GM21515 (cell line): ENCODE measurements around the gene UXS1.
"Not testable (repeated sequence)": the region's sequence is repeated elsewhere in the genome, so short reads cannot be mapped to it uniquely, and the experiment has no call there.

ENCODE experiments used
- ATAC-seq: cut with Tn5 transposase; IDR thresholded peaks from one replicate; pipeline ENCODE4 v1.9.1; 2021; ENCODE audit not compliant: unreplicated experiment

Gene UXS1

GRCh38 chr2:106193977-106194778 lies at the start of gene UXS1:
TSS of gene UXS1 (minus strand) at chr2:106194301. CDS start at chr2:106194241, 60 bp downstream.
- peak; percentile 69 for ATAC-seq

DNA sequence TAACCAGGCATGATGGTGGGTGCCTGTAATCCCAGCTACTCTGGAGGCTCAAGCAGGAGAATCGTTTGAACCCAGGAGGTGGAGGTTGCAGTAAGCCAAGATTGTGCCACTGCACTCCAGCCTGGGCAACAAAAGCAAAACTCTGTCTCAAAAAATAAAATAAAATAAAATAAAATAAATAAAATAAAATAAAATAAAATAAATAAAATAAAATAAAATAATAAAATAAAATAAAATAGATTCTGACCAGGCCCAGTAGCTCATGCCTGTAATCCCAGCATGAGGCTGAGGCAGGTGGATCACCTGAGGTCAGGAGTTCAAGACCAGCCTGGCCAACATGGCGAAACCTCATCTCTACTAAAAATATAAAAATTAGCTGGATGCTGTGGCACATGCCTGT lies 45.4 kb upstream of the UXS1 start:
- not testable (repeated sequence) for ATAC-seq

GRCh38 chr2:106235392-106235791 lies 41.3 kb upstream of the UXS1 start:
- ATAC-seq = not testable (repeated sequence)

GRCh38 chr2:106233350-106233706 lies 39.2 kb upstream of the UXS1 start:
- ATAC-seq = no peak

DNA sequence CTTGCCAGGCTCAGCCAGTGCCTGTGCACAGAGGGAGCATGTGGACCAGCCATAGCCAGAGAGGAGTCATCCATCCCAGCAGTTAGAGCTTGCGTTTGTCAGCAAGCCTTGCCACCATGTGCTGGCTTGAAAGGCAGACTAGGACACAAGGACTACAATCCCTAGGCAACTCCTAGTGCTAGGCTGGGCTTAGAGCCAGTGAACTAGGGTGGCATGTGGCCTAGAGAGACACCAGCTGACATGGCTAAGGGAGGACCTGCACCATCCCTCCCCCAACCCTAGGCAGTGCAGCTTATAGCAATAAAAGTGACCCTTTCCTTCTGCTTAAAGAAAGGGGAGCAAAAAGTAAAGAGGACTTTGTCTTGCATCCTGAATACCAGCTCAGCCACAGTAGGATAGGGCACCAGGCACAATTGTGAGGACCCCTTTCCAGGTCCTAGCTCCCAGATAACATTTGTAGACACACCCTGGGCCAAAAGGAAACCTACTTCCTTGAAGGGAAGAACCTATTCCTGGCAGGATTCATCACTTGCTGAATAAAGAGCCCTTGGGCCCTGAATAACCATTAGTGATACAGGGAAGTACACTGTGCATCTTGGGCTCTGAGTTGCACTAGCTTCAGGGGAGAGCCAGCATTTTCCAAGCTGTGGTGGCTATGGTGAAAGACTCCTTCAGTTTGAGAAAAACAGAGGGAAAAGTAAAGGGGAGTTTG lies 38.7 kb upstream of the UXS1 start:
- ATAC-seq = no peak

DNA sequence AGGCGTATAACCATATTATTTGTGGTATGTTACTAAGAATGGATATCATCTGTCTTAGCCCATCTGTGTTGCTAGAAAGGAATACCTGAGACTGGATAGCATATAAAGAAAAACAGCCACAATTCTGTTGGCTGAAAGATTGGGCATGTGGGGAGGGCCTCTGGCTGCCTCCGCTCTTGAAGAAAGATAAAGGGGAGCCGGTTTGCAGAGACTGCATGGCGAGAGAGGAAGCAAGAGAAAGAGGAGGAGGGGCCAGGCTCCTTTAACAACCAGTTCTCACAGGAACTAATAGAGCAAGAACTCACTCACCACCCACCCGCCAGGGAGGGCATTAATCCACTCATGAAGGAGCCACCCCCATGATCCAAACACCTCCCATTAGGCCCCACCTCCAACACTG lies 29.2 kb upstream of the UXS1 start:
- ATAC-seq = no peak

- not testable (repeated sequence) for ATAC-seq
Measured at GRCh38 chr2:106222057-106222456, 28.0 kb upstream of the UXS1 start.

DNA sequence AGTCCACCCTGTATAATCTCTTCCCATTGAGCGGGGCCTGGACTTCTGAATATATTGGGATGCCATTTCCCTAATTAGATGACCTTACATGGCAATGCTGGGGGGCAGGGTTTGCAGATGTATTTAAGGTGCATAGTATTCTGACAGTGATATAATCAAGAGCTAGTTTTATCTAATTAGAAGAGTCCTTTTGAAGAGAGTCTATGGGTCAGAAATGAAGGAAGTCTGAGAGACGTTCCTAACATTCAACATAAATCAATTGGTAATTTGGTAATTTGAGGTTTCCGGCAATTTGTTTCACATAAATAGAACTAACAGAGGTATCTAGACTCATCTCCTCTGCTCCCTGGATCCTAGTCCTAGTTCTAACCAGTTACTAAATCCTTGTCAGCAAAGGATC lies 25.7 kb upstream of the UXS1 start:
- ATAC-seq = no peak

- not testable (repeated sequence) for ATAC-seq
Measured at GRCh38 chr2:106219157-106219556, 25.1 kb upstream of the UXS1 start.

GRCh38 chr2:106208874-106209273 lies 14.8 kb upstream of the UXS1 start:
- no peak for ATAC-seq

DNA sequence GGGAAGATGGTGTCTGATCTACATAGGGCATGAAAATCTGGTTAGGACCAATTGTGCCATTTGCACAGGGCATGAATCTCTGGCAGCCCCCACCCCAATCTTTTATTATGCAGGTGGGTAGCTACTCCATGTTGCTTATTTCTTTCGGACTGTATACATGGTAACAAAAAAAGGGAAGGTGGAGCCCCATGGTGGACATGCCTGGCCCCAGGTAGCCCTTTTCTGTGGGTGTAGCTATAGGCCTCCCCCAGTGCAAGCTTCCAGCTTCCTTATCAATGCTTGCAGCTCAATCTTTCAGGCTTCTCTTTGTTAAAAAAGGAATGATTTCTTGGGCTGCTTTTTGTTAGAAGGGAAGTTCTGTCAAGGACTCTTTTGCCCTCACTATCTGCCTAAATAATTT lies 14.3 kb upstream of the UXS1 start:
- ATAC-seq = no peak

DNA sequence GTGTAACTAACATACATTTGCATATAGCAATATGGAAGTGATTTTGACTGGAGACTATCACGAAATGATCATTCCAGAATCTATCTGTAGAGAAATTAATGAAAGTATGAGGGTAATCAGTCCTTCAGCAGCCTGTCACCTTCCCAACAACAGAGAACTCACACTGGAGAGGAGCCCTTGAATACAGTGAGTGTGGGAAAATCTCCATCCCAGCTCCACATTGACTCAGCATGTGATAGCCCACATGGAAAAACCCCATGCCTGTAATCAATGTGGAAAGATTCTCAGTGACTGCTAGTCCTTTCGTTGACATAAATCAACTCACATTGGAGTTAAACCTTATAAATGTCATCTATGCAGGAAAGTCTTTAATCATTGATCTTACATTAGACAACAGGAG lies 13.1 kb upstream of the UXS1 start:
- no peak for ATAC-seq

DNA sequence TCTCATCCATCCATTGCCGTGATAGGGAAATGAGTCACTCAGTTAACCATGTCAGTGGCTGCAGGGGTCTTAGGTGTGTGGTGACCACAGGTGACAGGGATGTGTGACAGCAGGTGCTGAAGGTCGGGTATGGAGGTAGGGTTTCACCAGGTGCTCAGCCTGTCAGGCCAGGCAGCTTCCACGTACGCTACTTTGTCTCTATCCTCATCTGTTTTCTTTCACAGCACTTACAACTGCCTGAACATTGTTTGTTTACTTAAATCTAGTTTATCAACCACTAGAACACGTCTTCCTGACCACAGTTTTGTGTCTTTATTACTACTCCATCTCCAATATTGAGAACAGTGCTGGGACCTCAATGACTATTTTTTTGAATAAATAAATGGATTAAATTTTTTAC lies 11.4 kb upstream of the UXS1 start:
- no peak for ATAC-seq

DNA sequence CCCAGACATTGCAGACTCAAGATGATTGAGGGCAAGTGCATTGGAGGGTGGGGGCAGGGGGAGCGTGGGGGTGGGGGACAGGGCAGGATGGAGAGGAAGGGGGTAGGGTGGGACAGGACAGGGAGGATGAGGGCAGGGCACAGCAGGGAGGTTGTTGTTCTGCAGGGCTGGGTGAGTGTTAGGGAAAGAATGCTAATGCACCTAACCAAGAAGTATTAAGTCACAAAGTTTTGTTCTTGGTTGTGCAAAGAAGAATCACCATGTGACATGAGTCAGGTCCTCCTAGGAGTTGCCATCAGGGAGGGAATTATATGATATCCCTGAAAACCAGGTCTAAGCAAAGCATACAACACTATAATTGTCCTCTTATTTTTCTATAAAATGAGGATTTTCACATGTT lies 10.4 kb upstream of the UXS1 start:
- ATAC-seq = not testable (repeated sequence)

DNA sequence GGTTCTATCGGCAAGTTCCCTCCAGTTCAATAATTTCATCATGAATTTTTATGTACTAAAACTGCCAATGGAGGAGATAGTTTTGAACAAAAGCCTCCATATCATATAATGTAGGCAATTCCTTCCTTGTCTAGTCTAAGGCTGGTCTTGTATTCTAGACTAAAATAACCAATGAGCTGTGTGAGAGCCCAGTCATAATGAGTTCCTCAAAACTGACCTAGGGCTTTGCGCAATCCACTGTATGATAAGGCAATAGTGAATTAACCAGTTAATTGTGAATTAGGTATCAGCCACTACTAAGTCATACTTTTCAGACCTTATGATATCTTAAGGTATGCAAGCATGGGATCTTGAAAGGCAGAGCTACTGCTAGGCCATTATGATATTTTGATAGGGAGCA lies 7.6 kb upstream of the UXS1 start:
- no peak for ATAC-seq

DNA sequence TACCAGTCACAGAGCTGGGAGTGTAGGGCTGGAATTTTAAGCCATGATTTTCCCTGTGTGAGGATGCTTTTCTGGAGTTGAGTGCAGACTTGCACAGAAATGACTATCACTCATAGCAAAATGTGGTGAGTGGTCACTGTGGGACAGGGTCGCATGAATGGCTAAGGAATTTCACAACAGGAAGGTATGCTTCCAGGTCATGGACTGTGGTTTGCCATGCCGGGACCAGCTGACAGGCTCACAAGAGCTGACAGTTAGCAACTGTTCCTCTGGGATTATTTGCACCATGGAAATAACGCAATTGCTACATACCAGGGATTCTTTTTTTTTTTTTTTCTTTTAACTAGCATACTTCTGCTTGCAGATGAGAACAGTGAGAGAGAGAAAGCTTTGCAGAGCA lies 3.8 kb upstream of the UXS1 start:
- no peak for ATAC-seq

- no peak for ATAC-seq
Measured at GRCh38 chr2:106195981-106196380, 1.9 kb upstream of the UXS1 start.

DNA sequence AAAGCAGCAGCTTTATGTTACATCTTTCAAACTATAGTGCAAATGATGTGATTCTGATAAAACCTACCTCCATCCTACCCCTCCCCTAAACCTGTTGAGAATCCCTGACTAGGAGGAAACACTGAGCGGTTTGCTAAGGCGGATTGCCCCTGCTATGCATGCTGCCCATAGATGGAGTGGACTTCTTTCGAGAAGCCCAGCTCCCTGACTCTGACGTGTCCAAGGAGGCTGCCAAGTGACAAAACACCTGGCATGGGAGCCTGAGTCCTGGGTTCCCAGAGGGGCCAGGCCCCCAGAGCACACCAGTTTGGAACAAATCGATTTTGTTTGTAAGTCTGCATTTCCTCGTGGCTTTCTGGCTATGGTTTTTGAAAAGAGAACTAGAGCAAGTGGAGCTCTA lies 1.4 kb upstream of the UXS1 start:
- ATAC-seq = no peak

GRCh38 chr2:106193690-106193976 lies 468 bp downstream of the UXS1 start:
- ATAC-seq = no peak

DNA sequence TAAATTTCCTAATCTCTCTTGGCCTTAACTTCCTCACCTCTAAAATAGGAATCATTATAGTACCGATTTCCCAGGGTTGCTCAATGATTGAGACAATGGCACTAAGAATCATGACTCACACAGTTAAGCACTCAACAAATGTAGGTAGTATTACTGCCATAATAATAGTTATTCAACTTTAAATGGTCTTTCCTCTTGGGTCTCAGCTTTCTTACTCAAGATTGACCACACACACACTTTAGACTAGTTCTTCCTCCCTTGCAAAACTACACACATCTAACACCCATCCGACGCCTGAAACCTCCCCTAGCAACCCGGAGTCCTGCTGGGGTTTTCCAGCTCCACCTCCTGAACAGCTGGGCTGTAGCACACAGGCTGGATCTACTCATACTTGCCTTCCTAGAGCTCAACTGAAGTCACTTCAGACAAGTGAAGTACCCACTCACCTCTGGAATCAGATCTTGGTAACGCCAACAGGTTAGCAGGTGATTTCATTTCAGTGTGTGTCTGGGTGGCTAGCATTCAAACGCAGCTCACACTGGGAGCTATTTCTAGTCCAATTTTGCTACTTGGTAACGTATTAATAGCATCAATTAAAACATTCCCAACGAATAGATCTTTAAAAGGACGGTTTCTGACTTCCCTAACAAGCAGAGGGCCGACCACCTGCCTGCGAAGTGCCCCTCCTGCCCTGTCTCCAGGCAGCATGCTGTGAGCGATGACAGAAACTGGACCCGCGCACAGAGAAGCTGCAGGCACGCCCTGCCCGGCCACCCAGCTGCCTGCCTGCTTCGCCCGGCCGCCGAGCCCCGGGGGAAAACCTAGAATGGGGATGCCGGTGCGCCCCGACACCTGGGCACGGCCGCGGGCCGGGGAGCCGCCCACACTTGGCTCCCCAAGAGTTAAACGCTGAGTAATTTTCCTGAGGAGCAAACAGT lies 1.1 kb downstream of the UXS1 start:
- peak; percentile 46 for ATAC-seq

DNA sequence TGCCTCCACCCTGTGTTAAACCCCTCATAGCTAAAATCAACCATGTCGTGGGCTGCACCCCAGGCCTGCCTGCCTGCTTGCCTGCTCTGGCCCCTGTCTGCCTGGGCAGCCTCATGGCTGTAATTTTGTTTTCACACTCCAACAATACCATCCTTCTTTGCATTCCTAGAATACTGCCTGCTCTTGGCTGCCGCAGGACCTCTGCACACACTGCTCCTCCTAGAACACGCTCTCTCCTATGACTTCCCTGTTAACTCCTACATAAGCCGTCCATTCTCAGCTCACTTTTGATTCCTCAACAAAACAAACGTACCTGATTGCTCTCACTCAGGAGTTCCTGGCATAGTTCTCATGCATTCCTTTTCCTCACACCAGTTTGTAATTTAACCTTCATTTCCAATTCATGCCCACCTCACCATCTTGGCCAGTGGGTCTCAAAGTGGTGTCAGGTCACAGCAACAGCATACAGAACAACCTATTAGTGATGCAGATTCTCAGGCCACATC lies 2.5 kb downstream of the UXS1 start:
- no peak for ATAC-seq
